Activated gamma-delta T cell treated with anti-CD3 and anti-CD28 coated beads, Interleukin-2, amount 50 U/mL, for 16 hours (primary cell): ENCODE results near the gene SEMA4A.

Source experiments
- DNase-seq: peaks from one replicate; pipeline ENCODE4 v3.0.0-alpha.2; 2020; ENCODE audit warnings: low read depth

The SEMA4A gene

GRCh38 chr1:156135930-156136871 lies 17.2 kb upstream of the SEMA4A start:
- DNase-seq: no peak

GRCh38 chr1:156136970-156137483 lies 16.4 kb upstream of the SEMA4A start:
- no peak for DNase-seq

- DNase-seq: no peak
Measured at GRCh38 chr1:156138458-156138867, 14.9 kb upstream of the SEMA4A start.

- no peak for DNase-seq
Measured at GRCh38 chr1:156140879-156141707, 12.3 kb upstream of the SEMA4A start.

GRCh38 chr1:156143765-156144489 lies 9.5 kb upstream of the SEMA4A start:
- DNase-seq: no peak

DNA sequence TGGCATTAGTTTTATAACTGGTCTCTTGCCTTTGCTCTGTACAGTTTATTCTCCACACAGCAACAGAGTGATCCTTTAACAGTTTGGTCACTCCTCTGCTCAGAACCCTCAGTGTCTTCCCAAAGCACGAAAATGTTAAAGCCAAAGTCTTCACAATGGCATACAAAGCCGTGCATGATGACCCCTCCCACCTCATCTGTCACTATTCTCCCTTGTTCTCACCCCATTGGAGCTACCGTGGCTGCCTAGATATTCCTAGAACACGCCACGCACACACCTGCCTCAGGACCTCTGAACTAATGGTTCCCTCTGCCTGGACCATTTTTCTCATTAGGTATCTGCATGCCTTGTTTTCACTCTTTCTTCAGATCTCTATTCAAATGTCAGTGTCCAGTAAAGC lies 8.6 kb upstream of the SEMA4A start:
- no peak for DNase-seq

DNA sequence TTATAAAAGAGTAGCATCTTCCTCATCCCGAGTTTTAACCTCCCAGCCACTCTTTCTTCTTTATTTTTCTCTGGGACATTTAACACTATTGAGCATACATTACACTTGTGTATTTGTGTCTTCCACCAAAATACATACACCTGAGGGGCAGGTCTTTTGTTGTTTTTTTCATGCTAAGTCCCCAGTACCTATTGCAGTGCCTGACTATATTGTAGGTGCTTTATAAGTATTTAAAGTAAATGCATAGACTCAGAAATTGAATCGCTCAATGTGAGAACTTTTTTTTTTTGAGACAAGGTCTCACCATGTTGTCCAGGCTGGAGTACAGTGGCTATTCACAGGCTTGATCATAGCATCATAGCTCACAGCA lies 7.8 kb upstream of the SEMA4A start:
- no peak for DNase-seq

- no peak for DNase-seq
Measured at GRCh38 chr1:156146020-156146768, 7.2 kb upstream of the SEMA4A start.

DNA sequence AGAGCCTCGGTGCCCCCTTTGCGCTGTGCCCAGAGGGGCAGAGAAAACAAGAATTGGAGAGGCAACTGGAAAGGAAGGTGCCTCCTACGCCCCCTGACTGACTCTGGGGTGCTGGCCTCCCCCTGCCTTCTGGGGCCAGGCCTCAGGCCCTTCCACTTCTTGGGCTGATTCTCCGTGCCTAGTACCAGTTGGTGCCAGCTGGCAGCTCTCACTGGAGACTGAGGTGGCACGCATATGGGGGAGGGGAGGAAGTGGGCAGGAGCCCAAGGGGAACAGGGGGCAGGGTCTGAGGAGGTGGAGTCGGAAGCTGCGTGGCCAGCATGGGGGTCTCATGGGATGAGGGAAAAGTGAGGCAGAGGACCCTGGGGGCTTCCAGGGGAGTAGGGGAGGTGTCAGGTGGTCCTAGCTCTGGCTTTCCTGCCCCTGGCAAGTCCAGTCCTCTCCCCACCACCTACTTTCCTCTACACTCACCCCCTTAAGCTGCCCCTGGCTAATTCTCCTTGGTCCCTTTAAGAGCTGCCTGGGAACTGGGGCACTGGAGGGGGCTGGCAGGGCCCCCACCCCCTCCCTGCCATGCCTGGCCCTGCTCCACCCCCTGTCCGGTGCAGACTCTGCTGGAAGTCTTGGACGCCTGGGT lies 6.5 kb upstream of the SEMA4A start:
- no peak for DNase-seq

DNA sequence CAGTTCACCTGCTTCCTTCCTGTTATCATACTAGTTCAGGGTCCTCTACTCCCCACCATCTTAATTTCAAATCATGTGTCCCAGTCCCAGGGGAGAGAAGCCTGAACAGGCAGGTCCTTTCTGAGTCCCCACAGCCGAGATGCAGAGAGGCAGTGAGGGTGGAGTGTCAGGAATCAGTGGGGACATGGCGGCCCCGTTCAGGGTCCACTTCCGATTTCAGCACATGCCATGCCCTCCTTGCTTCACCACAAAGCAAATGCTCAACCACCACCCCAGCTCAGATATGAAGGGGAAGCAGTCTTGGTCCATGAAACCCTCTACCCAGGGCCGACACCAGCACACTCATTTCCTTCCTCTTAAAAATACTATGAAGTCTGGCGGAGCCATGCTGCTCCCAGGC lies 5.2 kb upstream of the SEMA4A start:
- no peak for DNase-seq

DNA sequence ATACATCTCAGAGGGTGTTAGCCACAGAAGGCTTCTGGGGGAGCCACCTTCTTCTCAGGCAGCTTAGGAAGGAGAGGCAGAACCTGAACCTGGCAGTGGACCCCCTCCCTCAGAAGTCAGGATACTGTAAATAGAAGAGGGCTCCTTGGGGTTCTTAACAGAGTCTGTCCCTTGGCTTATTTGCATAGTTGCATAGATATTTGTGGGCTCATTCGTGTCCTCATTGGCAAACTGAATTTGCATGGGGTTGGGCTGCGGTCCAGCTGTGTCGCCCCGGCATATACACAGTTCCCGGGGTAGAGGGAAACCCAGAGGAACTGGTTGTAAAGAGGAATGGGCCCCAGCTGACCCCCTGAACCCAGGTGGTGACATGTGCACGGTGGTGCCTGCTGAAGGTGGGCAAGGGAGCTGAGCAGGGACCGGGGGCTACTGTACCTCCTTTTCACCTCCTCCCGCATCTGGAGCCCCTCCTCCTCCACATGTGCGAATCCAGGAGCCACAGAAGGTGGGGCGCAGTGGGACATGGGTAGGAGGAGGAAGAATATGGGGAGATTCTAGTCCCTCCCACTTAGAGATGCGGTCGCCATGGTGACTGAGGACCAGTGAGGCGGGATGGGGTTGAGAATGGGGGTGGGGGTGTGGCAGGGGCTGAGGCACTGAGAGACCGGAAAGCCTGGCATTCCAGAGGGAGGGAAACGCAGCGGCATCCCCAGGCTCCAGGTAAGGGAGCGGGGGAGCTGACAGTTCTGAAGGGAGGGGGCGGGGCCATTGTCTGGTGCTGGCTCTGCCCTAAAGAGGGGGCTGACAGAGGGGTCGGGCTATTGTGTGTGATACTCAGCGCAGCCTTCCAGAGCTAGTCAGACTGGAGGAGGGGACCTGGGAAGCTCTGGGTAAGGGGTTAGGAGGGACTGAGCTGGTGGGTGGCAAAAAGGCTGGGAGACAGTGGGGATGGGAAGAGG lies 3.7 kb upstream of the SEMA4A start:
- no peak for DNase-seq

GRCh38 chr1:156150333-156151011 lies 2.9 kb upstream of the SEMA4A start:
- DNase-seq: no peak

GRCh38 chr1:156151093-156151688 lies 2.2 kb upstream of the SEMA4A start:
- DNase-seq: no peak

- DNase-seq: no peak
Measured at GRCh38 chr1:156152628-156153027, 757 bp upstream of the SEMA4A start.

- no peak for DNase-seq
Measured at GRCh38 chr1:156154317-156154749, 948 bp downstream of the SEMA4A start.

DNA sequence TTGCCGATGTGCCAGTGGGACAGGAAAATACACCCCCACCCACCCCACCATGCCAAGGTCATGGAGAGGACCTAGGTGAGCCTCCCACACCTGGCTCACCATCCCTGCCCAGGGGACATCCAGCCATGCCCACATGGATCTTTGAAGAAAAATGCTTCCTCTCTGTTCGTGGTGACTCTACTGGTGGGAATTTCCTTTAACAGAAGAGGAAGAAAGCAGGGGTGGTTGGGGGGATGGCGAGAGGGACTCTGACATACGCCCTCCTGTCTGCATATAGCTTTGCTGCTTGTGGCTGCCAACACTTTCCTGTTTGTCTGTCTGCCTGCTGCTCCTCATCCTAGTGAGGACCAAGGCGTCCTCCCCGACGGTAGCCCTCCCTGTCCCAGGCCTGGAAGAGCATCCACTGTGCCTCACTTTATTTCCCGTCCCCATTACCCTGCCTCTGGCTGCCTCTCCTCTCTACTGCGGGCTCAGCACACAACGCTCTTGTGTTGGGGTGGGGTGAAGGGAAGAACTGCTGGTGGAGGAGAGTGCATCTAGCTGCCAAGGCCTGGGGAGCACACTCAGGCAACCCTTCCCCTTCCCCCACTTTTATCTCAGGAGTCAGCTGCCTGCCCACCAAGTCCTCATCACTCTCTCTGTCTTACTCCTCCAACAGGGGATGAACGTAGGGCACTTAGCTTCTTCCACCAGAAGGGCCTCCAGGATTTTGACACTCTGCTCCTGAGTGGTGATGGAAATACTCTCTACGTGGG lies 2.5 kb downstream of the SEMA4A start:
- DNase-seq: no peak

DNA sequence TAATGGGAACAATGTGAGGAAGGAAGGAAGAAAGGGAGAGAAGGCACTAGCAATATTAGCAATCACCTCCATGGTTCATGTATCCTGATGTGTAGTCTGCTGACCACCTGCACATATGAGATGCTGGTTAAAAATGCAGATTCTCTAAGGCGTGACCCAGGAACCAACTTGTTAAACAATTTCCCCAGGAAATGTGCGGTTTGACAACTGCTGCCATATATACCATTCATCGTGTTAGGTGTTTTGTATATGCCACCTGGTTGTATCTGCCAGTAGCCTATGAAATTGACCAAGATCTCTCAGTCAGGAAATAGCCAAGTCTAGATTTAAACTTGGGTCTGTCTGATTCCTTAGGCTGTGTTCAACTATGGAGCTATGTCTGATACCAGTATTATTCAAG lies 4.1 kb downstream of the SEMA4A start:
- no peak for DNase-seq

DNA sequence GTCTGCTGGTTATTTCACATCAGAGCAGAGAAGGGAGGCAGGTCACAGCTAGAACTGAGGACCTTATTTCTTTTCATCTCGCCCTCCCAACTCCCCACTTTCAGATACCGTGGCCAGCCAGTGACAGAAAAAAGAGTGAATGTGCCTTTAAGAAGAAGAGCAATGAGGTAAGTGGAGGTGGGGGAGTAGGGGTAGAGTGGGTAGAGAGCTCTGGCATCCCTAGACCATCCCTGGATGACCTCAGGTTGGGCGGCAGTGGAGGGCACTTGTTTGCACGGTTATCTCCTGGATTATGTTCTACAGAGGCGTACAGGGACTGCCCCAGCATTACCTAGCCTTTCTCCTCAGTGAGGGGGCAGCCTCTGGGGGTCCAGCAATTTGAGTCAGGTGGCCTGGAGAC lies 4.6 kb downstream of the SEMA4A start:
- no peak for DNase-seq
